GM18858 (cell line): ENCODE results near the gene PLPPR3.

Source experiments
- ATAC-seq: cut with Tn5 transposase; IDR thresholded peaks from one replicate; pipeline ENCODE4 v1.9.1; 2021; ENCODE audit not compliant: unreplicated experiment

Gene PLPPR3

DNA sequence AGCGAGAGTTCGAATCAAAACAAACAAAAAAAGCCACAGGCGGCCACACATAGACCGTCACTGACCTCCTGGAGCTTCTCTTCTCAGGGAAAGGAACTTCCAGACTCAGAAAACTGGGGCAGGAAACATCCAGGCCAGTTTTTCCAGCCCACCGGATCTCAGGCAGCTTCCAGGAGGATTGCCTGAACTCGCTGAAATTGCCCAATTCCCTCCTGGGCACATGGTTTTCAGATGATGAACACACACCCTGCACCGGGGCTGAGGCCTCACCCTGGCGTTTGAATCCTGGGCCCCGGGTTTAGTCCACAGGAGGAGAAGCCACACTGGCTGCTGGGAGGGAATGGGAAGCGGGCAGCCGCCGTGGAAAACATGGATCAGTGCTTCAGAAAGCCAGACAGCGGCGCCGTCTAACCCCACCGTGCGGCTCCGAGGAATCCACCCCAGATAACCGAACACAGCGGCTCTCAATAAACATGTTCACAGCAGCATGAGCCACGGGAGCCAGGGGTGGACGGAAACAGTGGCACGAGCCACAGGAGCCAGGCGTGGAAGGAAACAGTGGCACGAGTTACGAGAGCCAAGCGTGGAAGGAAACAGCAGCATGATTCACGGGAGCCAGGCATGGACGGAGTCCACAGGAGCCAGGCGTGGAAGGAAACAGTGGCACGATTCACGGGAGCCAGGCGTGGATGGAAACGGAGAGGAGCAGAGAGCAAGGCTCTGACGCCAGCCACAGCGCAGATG is 42.7 kb downstream of the PLPPR3 start:
- ATAC-seq: no peak

DNA sequence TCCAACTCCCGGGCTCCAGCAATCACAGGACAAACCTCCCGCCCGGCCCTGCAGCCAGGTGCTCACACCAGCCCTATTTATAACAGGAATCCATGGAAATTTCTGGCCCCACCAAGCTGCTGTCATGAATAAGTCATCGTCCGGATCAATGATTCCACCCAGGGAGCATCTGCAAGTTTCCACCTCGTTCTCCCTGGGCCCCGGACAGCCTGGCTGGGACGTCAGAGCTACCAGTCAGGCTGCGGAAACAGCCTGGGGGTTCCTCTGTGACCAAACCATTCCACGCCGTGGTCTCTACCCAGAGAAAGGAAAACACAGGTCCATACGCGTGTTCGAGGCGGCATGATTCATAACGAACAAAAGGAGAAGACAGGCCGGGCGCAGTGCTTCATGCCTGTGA is 45.2 kb downstream of the PLPPR3 start:
- no peak for ATAC-seq

DNA sequence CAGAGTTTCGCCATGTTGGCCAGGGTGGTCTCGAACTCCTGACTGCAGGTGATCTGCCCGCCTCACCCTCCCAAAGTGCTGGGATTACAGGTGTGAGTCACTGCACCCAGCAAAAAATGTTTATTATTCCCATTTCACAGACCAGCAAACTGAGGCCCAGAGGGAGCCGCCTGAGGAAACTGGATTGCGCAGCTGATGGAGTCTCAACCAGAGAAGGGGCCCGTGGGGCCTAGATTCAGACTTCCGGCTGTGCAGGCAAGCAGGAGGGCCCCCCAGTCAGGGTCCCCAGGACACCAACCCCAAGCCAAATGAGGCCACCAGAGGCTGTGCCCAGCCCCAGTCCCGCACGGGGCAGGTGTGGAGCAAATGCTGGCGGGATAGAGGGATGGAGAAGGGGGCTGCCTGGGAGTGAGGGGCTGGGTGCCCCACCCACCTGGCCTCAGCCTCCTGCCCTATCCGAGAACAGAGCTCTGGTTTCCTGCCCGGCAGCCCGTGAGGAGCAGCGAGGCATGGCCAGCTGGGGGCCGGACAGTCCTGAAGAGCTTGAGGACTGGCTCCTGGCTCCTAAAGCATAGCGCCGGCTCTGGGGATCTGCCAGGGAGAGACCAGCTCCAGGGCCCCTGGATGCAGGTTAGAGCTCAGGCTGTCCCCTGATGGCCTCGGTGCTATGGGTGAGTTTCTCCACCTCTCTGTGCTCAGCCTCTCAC is 48.9 kb downstream of the PLPPR3 start:
- no peak for ATAC-seq

DNA sequence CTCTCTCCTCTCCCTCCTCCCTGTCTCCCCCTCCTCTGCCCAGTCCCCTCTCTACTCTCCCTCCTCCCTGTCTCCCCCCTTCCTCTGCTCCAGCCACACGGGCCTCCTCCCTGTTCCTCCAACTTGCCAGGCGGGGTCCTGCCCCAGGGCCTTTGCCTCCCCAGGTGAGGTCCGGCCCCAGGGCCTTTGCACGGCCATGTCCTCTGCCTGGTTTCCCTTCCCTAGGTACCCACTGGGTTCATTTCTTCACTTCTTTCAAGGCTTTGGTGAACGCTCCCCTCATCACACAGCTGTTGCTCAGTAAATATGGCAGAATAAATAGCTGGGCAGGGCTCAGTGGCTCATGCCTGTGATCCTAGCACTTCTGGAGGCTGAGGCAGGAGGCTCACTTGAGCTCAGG is 49.7 kb downstream of the PLPPR3 start:
- ATAC-seq: no peak

DNA sequence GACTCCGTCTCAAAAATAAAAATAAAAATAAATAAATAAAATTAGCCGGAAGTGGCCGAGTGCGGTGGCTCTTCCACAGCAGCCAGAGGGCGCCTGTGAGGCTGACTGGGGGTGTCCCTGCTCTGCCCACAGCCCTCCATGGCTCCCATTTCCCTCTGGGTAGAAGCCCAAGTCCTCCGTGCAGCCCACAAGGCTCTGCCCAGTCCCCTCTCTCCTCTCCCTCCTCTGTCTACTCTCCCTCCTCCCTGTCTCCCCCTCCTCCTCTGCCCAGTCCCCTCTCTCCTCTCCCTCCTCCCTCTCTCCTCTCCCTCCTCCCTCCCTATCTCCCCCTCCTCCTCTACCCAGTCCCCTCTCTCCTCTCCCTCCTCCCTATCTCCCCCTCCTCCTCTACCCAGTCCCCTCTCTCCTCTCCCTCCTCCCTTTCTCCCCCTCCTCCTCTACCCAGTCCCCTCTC is 50.4 kb downstream of the PLPPR3 start:
- no peak for ATAC-seq

DNA sequence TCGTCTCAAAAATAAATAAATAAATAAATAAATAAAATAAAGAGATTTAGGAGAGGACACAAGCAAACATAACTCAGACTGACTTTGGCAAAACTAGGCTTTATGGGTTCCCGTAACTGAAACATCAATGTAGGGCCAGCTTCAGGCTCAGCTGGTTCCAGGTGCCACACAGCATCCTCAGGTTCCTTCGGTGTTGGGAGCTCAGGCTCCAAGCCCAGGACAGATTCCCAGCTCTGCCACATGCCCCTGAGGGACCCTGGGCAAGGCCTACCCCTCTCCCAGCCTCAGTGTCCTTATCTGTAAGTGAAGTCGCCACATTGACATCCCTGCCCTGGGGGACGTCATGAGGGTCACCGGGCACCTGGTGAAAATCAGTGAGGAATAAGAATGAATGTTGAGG is 52.1 kb downstream of the PLPPR3 start:
- no peak for ATAC-seq

DNA sequence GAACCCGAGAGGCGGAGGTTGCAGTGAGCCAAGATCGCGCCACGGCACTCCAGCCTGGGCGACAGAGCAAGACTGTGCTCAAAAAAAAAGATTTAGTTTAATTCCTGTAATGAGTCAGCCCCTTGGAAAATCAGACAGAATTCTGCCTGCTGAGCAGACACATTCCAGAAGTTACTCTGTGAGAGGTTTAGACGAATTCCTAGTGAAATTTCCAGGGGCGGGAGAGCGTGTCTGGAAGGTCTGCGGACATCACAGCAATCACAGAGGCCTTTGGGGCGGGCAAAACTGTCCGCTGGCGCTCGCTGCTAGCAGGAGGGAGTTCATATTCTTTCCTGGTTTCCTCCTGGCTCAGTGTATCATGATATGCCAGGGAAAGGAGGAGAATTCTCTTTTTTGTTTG is 53.3 kb downstream of the PLPPR3 start:
- no peak for ATAC-seq

DNA sequence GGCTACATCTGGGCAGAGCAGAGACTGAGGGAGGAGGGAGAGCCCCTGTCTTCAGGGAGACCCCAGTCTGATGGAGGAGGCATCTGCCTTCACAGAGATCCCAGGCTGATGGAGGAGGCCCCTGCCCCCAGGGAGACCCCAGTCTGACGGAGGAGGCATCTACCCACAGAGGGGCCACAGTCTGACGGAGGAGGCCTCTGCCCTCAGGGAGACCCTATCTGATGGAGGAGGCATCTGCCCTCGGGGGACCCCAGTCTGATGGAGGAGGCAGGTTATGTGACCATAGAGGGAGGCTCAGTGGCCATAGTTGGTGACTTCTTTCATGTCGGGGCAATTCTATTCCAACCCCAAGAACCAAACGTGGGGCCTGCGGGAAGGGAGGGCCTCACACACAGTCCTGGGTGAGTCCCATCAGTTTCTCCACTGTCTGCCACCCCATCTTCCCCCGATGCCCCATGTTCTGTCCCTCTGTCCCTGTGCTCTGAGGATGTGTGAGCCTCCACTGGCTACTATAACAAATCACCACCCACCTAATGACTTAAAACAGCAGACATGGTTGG is 56.5 kb downstream of the PLPPR3 start:
- no peak for ATAC-seq

DNA sequence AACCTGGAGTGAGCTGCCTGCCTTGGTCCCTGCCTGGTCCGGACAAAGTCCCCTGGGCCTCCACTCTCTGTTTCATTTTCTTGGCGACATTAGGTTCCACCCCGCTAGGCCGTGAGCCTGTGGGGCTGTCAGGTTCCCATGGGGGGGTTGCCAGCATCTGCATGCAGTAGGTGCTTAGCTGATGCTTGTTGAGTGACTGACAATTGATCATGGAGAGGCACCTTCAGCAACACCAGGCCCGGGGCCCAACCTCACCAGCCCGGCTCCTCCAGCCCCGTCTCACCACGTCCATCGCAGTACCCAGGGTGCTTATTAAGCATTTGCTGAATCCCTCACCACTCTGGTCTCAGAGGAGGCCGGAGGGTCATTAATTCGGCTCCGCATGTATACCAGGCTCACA is 57.5 kb downstream of the PLPPR3 start:
- ATAC-seq: no peak

DNA sequence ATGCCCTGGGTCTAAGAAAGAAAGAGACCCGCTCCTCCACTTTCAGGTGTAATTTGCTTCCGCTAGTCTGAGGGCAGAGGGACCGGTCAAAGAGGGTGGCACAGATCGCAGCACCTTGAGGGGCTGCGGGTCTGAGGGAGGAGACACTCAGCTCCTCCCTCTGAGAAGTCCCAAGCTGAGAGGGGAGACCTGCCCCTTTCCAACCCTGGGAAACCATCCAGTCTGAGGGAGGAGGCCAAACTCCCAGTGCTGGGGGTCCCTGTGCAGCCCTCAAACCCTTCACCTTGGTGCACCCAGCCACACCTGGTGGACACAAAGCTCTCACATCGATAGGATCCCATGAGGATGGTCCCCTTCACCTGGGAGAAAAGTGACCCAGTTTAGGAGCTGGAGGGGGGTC is 57.9 kb downstream of the PLPPR3 start:
- no peak for ATAC-seq

DNA sequence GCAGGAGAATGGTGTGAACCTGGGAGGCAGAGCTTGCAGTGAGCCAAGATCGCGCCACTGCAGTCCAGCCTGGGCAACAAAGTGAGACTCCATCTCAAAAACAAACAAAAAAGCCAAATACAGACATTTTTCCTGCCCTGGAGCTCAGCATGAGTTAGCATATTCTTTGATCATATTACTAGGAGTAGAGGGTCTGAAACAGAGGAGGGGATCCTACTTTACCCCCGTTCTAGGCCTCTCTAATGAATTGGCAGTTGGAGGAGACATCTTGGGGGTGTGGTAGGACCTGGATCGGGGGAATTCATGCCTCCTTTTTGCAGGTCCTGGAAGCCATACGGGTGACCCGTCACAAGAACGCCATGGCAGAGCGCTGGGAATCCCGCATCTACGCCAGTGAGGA is 58.6 kb downstream of the PLPPR3 start:
- ATAC-seq: no peak
